GM12801 (cell line): ENCODE data around the gene WNT2B.

Experiments
- TF ChIP-seq, protein P1 (sequence below): IDR thresholded peaks from one replicate; pipeline ENCODE4 v1.5.1; 2011; ENCODE audit warnings: control low read depth; ENCODE audit not compliant: insufficient read length; ENCODE audit errors: extremely low read depth

The WNT2B gene

DNA sequence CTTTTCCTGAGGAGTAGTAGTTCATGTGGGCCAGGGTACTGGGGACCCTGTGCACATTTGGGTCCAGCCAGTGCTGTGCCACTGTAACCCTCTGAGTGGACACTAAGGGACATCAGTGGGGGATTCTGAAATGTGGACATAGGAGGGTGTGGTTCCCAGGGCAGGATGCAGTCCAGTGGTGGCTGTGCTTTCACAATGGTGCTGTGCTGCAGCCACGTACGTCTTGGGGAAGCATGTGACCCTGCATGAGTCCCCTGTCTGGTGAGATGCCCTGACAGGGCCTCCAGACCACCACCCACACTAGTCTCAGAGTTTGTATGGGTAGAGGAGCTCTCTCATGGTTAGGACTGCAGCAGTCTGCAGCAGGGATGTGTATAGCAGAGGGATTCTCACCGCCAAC, 37.8 kb upstream of the WNT2B start:
- TF ChIP-seq, protein P1, sequence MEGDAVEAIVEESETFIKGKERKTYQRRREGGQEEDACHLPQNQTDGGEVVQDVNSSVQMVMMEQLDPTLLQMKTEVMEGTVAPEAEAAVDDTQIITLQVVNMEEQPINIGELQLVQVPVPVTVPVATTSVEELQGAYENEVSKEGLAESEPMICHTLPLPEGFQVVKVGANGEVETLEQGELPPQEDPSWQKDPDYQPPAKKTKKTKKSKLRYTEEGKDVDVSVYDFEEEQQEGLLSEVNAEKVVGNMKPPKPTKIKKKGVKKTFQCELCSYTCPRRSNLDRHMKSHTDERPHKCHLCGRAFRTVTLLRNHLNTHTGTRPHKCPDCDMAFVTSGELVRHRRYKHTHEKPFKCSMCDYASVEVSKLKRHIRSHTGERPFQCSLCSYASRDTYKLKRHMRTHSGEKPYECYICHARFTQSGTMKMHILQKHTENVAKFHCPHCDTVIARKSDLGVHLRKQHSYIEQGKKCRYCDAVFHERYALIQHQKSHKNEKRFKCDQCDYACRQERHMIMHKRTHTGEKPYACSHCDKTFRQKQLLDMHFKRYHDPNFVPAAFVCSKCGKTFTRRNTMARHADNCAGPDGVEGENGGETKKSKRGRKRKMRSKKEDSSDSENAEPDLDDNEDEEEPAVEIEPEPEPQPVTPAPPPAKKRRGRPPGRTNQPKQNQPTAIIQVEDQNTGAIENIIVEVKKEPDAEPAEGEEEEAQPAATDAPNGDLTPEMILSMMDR, result no peak

- TF ChIP-seq, protein P1, result no peak
Measured at GRCh38 chr1:112472142-112472541, 36.6 kb upstream of the WNT2B start.

DNA sequence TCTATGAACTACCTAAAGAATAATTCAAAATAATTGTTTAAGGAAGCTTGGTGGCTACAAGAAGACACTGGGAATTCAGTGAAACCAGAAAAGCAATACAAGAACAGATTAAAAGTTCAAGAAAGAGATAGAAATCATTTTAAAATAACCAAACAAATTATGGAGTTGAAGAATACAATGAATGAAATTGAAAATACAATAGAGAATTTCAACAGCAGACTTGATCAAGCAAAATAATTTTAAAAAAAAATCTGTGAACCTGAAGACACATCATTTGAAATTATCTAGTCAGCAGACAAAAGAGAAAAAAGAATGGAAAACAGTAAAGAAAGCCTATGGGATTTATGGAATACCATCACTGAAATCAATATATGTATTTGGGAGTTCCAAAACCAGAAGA, 31.2 kb upstream of the WNT2B start:
- TF ChIP-seq, protein P1, result no peak

DNA sequence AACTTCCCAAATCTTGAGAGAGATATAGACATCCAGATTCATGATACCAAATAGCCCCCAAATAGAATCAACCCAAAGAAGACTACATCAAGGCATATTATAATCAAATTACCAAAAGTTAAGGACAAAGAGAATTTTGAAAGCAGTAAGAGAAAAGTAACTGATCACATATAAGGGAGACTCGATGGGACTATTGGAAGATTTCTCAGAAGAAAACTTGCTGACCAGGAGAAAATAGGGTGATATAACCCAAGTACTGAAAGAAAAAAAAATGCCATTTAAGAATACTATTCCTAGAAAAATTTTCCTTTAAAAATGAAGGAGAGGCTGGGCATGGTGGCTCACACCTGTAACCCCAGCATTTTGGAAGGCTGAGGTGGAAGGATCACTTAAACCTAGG, 30.5 kb upstream of the WNT2B start:
- TF ChIP-seq, protein P1, result no peak

- TF ChIP-seq, protein P1, result no peak
Measured at GRCh38 chr1:112488141-112488540, 20.6 kb upstream of the WNT2B start.

DNA sequence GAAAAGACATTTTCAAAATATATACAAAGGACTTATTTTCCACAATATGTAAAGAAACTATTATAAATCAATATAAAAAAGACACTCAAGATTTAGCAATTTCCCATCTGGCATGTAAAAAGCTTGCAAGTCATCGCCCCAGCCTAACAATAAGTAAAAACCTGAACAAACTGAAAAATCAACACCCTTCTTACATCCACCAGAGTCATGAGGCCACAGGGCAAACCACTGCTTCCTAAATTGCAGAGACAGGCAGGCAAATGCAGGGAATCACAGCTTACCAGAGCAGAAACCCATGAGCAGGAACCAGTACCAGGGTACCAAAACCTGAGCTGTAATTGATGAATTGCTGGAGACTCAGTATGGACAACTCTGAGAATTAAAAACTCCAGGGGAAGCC, 16.7 kb upstream of the WNT2B start:
- TF ChIP-seq, protein P1, result no peak

GRCh38 chr1:112493351-112493750, 15.4 kb upstream of the WNT2B start:
- TF ChIP-seq, protein P1, result no peak

DNA sequence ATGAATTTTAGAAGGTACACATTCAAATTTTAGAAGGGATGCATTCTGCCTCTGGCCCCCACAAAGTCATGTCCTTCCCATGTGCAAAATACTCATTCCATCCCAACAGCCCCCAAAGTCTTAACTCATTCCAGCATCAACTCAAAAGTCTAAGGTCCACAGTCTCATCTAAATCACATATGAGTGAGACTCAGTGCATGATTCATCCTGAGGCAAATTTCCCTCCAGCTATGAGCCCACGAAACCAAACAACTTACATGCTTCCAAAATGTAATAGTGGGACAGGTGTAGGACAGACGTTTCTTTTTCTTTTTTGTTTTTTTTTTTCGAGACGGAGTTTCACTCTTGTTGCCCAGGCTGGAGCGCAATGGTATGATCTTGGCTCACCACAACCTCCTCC, 12.5 kb upstream of the WNT2B start:
- TF ChIP-seq, protein P1, result no peak
